Fibroblast of the aortic adventitia (primary cell): ENCODE data around the gene TMCC1. TPM values are rescaled to one million over a fixed set of nuclear protein-coding genes. Genes with fewer than 3 reads are reported as not detected.
"Not testable (repeated sequence)": the region's sequence is repeated elsewhere in the genome, so short reads cannot be mapped to it uniquely, and the experiment has no call there.

Experiments used
- DNase-seq: peaks from one replicate; pipeline ENCODE4 v3.0.0-alpha.2; 2010; ENCODE audit warnings: low read depth
- H3K4me3 ChIP-seq: 2 replicates; pipeline ENCODE4 v1.5.1; 2011; ENCODE audit warnings: low read depth, mild to moderate bottlenecking, control low read depth, low read length, moderate library complexity
- total RNA-seq: library from RNA; depleted of rRNA; stranded (reverse); fragments of >200 nt; gene quantifications from 2 replicates; pipeline ENCODE4 v1.2.3, GENCODE V29; 2012; ENCODE audit warnings: low replicate concordance
- TF ChIP-seq, protein P1 (sequence below): IDR thresholded peaks from 2 replicates; pipeline ENCODE4 v1.5.1; 2011; ENCODE audit warnings: mild to moderate bottlenecking, low read length, control low read depth, inconsistent platforms; ENCODE audit not compliant: insufficient read depth

Gene TMCC1
- total RNA-seq, 1 donor = 16.9 TPM

- H3K4me3 ChIP-seq = no peak overlapping the region
- no peak for DNase-seq
- TF ChIP-seq, protein P1, sequence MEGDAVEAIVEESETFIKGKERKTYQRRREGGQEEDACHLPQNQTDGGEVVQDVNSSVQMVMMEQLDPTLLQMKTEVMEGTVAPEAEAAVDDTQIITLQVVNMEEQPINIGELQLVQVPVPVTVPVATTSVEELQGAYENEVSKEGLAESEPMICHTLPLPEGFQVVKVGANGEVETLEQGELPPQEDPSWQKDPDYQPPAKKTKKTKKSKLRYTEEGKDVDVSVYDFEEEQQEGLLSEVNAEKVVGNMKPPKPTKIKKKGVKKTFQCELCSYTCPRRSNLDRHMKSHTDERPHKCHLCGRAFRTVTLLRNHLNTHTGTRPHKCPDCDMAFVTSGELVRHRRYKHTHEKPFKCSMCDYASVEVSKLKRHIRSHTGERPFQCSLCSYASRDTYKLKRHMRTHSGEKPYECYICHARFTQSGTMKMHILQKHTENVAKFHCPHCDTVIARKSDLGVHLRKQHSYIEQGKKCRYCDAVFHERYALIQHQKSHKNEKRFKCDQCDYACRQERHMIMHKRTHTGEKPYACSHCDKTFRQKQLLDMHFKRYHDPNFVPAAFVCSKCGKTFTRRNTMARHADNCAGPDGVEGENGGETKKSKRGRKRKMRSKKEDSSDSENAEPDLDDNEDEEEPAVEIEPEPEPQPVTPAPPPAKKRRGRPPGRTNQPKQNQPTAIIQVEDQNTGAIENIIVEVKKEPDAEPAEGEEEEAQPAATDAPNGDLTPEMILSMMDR = no peak
Observed at GRCh38 chr3:129837065-129837642, 56.4 kb downstream of the TMCC1 start.

DNA sequence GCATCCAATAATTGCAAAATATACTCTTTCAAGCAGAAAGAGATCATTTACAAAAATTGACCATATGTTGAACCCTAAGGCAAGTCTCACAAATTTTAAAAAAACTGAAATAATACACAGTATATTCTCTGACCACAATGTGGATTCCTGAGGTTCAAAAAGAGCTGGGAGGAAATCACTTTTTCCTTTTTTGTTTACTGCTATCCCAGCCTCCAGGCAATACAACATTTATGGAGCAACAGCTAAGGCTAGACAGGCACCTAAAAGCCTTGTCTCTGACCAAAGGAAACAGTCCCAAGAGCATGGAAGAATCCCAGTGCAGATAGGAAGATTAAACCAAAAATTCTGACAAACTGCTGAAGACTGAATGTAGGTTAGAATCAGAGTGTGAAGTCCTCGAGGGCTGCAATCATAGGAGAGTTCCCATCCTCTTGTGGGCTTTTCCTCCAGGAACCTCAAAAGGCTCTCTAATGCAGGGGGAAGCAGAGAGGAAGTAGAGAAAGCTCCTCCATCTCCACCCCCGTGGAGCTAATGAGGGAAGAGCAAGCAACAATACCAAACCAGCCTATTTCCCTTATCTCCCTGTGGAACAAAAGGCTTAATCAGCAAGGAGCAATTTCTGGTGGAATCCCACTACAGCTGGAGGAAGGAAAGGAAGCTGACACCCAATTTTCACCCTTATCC, 57.0 kb downstream of the TMCC1 start:
- TF ChIP-seq, protein P1 = no peak
- no peak overlapping the region for H3K4me3 ChIP-seq
- peak; percentile 14 for DNase-seq

DNA sequence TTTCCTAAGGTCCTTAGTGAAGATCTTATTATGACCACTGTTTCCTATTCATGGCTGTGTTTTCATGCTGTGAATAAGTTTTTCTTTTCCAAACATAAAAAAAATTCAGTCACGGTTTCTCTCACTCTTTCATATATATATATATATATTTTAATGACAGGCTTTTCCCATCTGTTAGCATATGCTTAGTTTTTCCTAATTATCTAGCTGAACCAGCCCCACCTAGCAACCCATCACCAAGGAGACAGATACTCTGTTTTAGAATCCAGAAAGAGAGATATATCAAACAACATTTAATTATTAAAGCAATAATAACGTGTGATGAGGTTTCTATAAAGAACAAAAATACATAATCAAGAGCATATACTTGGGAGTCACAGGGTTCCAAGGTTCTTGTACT, 58.3 kb downstream of the TMCC1 start:
- DNase-seq = no peak
- TF ChIP-seq, protein P1 = no peak
- no peak overlapping the region for H3K4me3 ChIP-seq

GRCh38 chr3:129834580-129834979, 58.9 kb downstream of the TMCC1 start:
- TF ChIP-seq, protein P1 = no peak
- DNase-seq = no peak
- no peak overlapping the region for H3K4me3 ChIP-seq

- DNase-seq = peak; percentile 40
- H3K4me3 ChIP-seq = not testable (repeated sequence)
Observed at GRCh38 chr3:129831942-129832341, 61.6 kb downstream of the TMCC1 start.

DNA sequence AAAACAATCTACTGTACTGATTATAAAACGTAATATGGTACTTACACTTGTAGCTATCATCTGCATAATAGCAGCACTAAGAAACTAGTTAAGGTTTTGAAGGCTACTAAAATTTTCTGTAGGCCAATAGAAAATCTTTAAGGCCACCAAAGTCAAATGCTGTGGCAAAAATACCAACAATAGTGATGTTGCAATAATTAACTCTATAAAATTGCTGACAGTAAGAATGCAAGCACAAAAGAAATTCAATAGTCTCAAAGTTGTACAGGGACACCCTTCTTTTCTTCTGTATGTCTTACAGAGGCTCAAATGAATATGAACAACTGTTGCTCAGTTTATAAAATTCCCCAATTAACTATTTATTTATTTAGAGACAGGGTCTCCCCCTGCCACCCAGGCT, 62.0 kb downstream of the TMCC1 start:
- TF ChIP-seq, protein P1 = no peak
- no peak overlapping the region for H3K4me3 ChIP-seq
- no peak for DNase-seq

DNA sequence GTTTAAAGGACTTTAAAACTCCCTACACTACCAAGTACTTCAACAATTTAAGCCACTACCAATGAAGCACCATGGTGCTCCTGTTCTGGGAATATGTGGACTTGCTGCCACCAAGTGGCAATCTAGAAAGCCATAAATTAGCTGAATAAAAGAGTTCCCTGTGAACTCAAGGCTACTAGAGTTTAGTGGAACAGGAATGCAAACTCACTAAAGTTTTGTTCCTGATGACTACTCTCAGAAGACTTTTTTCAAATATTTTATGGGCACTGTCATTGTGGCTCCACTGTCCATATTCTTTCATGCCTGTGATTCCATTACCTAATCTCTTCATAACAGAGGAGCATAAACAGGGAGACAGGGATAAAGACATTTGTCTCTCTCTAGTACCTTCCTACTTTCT, 63.9 kb downstream of the TMCC1 start:
- TF ChIP-seq, protein P1 = peak; percentile 73
- DNase-seq = peak; percentile 94
- no peak overlapping the region for H3K4me3 ChIP-seq
